Prostate gland (tissue), 2 donors: ENCODE data around the gene TAAR2. TPM values are rescaled to one million over a fixed set of nuclear protein-coding genes. Genes with fewer than 3 reads are reported as not detected.

Experiments
- DNase-seq: peaks from one replicate; pipeline ENCODE4 v3.0.0-alpha.2; 2019; ENCODE audit warnings: low spot score
- H3K27ac ChIP-seq, 2 donors: fragments of 200-600 bp; sonication (generic); 2 replicates each; pipeline ENCODE4 v1.5.1; 2017 to 2019
- H3K27me3 ChIP-seq: fragments of 200-600 bp; sonication (generic); replicated peaks from 2 replicates; pipeline ENCODE4 v1.5.1; 2019; ENCODE audit not compliant: insufficient read depth
- H3K36me3 ChIP-seq, 2 donors: fragments of 200-600 bp; sonication (generic); 1 replicate in 1 of 2; 2 replicates in 1 of 2; pipeline versions ENCODE4 v1.5.1 to v1.8.1; 2017 to 2019
- H3K4me1 ChIP-seq: fragments of 200-600 bp; sonication (generic); replicated peaks from 2 replicates; pipeline ENCODE4 v1.5.1; 2019
- H3K4me3 ChIP-seq, 2 donors: fragments of 200-600 bp; sonication (generic); 2 replicates each; pipeline ENCODE4 v1.5.1; 2017 to 2019
- H3K9me3 ChIP-seq: fragments of 200-600 bp; sonication (generic); 2 replicates; pipeline ENCODE4 v1.5.1; 2017
- POLR2A ChIP-seq: fragments of 450-650 bp; IDR thresholded peaks from one replicate; pipeline ENCODE4 v1.6.1; 2016; ENCODE audit warnings: antibody characterized with exemption, mild to moderate bottlenecking
- POLR2AphosphoS5 ChIP-seq: sonication (generic); formaldehyde crosslinking; IDR thresholded peaks from one replicate; pipeline ENCODE4 v1.6.1; 2017; ENCODE audit warnings: antibody characterized with exemption
- WGBS: methylation state at CpG from one replicate; pipeline ENCODE4 v1.1.5; 2018; 5-methylcytosine and 5-hydroxymethylcytosine counted together
- intact Hi-C: fragments of 100-400 bp; cut with DNase I; formaldehyde crosslinking; loops from one replicate; pipeline ENCODE4 v1.14.2; 2022
- total RNA-seq, 2 donors: library from RNA; depleted of rRNA; stranded (reverse); fragments of >200 nt; gene quantifications; one replicate each; pipeline ENCODE4 v1.1.0, GENCODE V29; 2016
- TF ChIP-seq, protein P1 (sequence below), 4 experiments: fragments of 200-600 bp in 2 of 4; fragments of 450-650 bp in 2 of 4; sonication (generic) in 2 of 4; IDR thresholded peaks; 1 replicate in 3 of 4; 2 replicates in 1 of 4; pipeline ENCODE4 v1.5.1; 2016 to 2019; ENCODE audit warnings: antibody characterized with exemption in 4 of 4, mild to moderate bottlenecking in 2 of 4, moderate library complexity in 2 of 4

The TAAR2 gene
- total RNA-seq, 2 donors from 2014 or later = not detected

DNA sequence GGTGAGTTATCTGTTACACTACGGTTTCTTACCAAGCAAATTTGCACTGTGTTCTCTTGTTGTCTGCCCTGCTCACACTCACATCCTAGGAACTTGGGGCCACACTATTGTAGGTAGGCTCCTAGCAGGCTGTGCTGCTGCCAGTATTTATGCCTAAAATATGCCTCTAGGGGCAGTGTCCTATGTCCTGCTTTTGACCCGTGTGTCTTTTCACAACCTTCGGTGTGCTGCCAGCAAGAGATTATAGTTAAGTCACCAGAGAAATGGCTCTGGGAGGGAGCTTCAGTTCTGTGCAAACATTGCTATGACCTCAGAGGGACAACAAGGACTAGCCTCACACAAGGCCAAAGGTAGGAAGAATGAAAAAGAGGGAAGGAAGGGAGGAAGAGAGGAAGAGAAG lies 25.6 kb downstream of the TAAR2 start:
- TF ChIP-seq, protein P1, sequence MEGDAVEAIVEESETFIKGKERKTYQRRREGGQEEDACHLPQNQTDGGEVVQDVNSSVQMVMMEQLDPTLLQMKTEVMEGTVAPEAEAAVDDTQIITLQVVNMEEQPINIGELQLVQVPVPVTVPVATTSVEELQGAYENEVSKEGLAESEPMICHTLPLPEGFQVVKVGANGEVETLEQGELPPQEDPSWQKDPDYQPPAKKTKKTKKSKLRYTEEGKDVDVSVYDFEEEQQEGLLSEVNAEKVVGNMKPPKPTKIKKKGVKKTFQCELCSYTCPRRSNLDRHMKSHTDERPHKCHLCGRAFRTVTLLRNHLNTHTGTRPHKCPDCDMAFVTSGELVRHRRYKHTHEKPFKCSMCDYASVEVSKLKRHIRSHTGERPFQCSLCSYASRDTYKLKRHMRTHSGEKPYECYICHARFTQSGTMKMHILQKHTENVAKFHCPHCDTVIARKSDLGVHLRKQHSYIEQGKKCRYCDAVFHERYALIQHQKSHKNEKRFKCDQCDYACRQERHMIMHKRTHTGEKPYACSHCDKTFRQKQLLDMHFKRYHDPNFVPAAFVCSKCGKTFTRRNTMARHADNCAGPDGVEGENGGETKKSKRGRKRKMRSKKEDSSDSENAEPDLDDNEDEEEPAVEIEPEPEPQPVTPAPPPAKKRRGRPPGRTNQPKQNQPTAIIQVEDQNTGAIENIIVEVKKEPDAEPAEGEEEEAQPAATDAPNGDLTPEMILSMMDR (IDR thresholded peaks at IDR 0.05) = no peak
- TF ChIP-seq POLR2A (no peak), POLR2AphosphoS5 (no peak)
- H3K4me3 ChIP-seq = no peak overlapping the region
- no peak for DNase-seq
- WGBS = 51% methylated on average over 3 of the region's 3 CpGs
- no peak overlapping the region for H3K27ac ChIP-seq
- no peaks in the 10 kb centered on the region for H3K4me1 ChIP-seq
- H3K9me3 ChIP-seq = no peaks in the 10 kb centered on the region
- H3K27me3 ChIP-seq = no peaks in the 10 kb centered on the region
- H3K36me3 ChIP-seq = no peaks in the 10 kb centered on the region
- intact Hi-C loops = no loop called here

- Histone ChIP-seq H3K4me1 (no peaks in the 10 kb centered on the region), H3K27me3 (no peaks in the 10 kb centered on the region), H3K27ac (no peak overlapping the region), H3K36me3 (no peaks in the 10 kb centered on the region), H3K9me3 (no peaks in the 10 kb centered on the region), H3K4me3 (no peak overlapping the region)
- intact Hi-C loops = no loop called here
- DNase-seq = no peak
- TF ChIP-seq, protein P1 (IDR thresholded peaks at IDR 0.05) = no peak
- no peak for TF ChIP-seq POLR2AphosphoS5
- no peak for TF ChIP-seq POLR2A
- WGBS = 72% methylated on average over 6 of the region's 6 CpGs
Measured at GRCh38 chr6:132596201-132596600, 27.9 kb downstream of the TAAR2 start.

- Histone ChIP-seq H3K36me3 (no peaks in the 10 kb centered on the region), H3K4me1 (no peaks in the 10 kb centered on the region), H3K9me3 (no peaks in the 10 kb centered on the region), H3K4me3 (no peak overlapping the region), H3K27ac (no peak overlapping the region), H3K27me3 (no peaks in the 10 kb centered on the region)
- intact Hi-C loops = no loop called here
- TF ChIP-seq POLR2A (no peak), POLR2AphosphoS5 (no peak)
- TF ChIP-seq, protein P1 (IDR thresholded peaks at IDR 0.05) = no peak
- WGBS = 76% methylated on average over 2 of the region's 2 CpGs
- DNase-seq = no peak
Measured at GRCh38 chr6:132592855-132593254, 31.2 kb downstream of the TAAR2 start.

DNA sequence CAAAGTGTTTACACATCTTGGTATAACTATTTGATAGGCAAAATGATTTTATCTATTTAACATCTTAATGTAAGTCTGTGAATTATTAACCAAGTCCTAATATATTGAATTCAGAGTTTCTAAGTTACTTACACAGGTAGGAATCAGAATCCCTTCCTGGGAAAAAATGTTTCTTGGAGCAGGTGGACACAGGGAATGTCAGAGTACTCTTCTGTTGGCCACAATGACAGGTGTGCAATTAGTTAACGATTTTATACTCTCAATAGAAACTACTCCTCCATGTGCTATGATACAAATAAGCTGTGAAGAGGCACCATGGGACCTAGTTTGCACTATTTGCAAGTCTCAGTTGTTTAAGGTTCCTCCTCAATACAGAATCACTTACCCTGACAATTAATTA lies 33.7 kb downstream of the TAAR2 start:
- Histone ChIP-seq H3K4me3 (no peak overlapping the region), H3K27ac (no peak overlapping the region), H3K4me1 (no peaks in the 10 kb centered on the region), H3K27me3 (no peaks in the 10 kb centered on the region), H3K36me3 (no peaks in the 10 kb centered on the region), H3K9me3 (no peaks in the 10 kb centered on the region)
- TF ChIP-seq POLR2A (no peak), POLR2AphosphoS5 (no peak)
- TF ChIP-seq, protein P1 (IDR thresholded peaks at IDR 0.05) = no peak
- DNase-seq = no peak
- 64% methylated on average over 1 of the region's 1 CpG for WGBS
- intact Hi-C loops = no loop called here

GRCh38 chr6:132589454-132589853 lies 34.6 kb downstream of the TAAR2 start, which contains the start of gene TAAR5:
Gene TAAR5, minus strand, starts transcription at chr6:132589741. Its CDS starts 55 bp downstream, at chr6:132589686.
- intact Hi-C loops = no loop called here
- Histone ChIP-seq H3K27me3 (no peaks in the 10 kb centered on the region), H3K9me3 (no peaks in the 10 kb centered on the region), H3K36me3 (no peaks in the 10 kb centered on the region), H3K4me3 (no peak within 1 kb of the TSS), H3K27ac (no peak within 1 kb of the TSS), H3K4me1 (no peaks in the 10 kb centered on the region)
- DNase-seq = no peak
- TF ChIP-seq, protein P1 (IDR thresholded peaks at IDR 0.05) = no peak
- TF ChIP-seq POLR2AphosphoS5 = no peak
- TF ChIP-seq POLR2A = no peak
- 81% methylated on average over 5 of the region's 5 CpGs for WGBS
